ENCODE measurements around the gene MAP3K20. TPM values are rescaled to one million over a fixed set of nuclear protein-coding genes. Genes with fewer than 3 reads are reported as not detected.
A peak's percentile ranks its signal among the peaks of the same experiment; 100 is the strongest.

Gene MAP3K20
- total and polyA plus RNA-seq, 10 of the 15 experiments (the other 5 are each of a cell fraction or from before 2014, with no cell fraction given), result 0.04 to 5.6 (median 2.3) TPM

DNA sequence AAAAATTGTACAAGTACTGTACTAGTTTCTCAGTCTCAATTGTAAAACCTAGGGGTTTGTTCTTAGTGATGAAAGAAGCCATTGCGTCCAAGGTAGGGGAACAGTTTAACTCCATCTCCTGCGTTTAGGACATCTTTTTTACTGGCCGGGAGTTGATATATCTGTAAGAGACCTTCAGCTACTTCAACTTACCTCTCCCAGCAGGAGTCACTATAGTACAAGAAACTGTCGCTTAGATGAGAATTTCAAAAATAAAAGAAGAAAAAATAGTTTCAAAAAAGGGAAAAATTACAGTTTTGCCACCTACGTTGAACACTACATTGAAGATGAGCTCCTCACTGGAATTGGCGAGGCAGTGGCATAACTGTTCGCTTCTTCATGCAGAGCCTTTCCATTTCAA lies 122.7 kb downstream of the MAP3K20 start:
- Histone ChIP-seq H3K4me2 (ENCODE audit: control insufficient read depth, insufficient read depth) (no peak overlapping the region), H3K9ac (ENCODE audit: control insufficient read depth, insufficient read depth, low read length) (no peak overlapping the region), H3K79me2 (ENCODE audit: control insufficient read depth, insufficient read depth, low read length) (no peaks in the 10 kb centered on the region), H3K27ac (ENCODE audit: control insufficient read depth, insufficient read depth) (no peak overlapping the region), H3K4me1 (ENCODE audit: control insufficient read depth, insufficient read depth, low read length) (no peaks in the 10 kb centered on the region), H4K20me1 (ENCODE audit: control insufficient read depth, insufficient read depth) (no peaks in the 10 kb centered on the region), H3K4me3 (no peak overlapping the region), H3K27me3 (replicated peaks in 1 of 2; ENCODE audit: control insufficient read depth in 2 of 2, insufficient read depth in 2 of 2, low read length in 1 of 2) (no peaks in the 10 kb centered on the region), H2AFZ (ENCODE audit: control insufficient read depth, low read depth, low read length) (no peak overlapping the region), H3K9me3 (replicated peaks; ENCODE audit: control insufficient read depth, insufficient read depth, low read length) (no peaks in the 10 kb centered on the region), H3K36me3 (ENCODE audit: control insufficient read depth in 2 of 2, insufficient read depth in 2 of 2, low read length in 1 of 2) (no peaks in the 10 kb centered on the region)
- intact Hi-C loops (cut with micrococcal nuclease; ENCODE audit: unreplicated experiment) (no loop called here), in situ Hi-C loops (cut with MboI) (no loop called here)
- peak; percentile 7 for FAIRE-seq
- no TSS peak for BruUV-seq (replicated peaks)
- ChIA-PET POLR2A (no interaction called here), RAD21 (ENCODE audit: unreplicated experiment) (interaction anchor here (1.2 kb wide), 1 partner anchor 12 kb away, joined by 3 read pairs; no protein-coding TSS in a partner anchor), SMC1A (ENCODE audit: uncharacterized antibody, unreplicated experiment) (interaction anchor here (2.2 kb wide), 1 partner anchor 12 kb away, joined by 6 read pairs; no protein-coding TSS in a partner anchor), CTCF (interaction anchor here (0.6 to 1.4 kb wide), 4 partner anchors 13 to 254 kb away, joined by 3 to 4 read pairs (median 3); no protein-coding TSS in a partner anchor)
- no peak for ATAC-seq
- DNase-seq (ENCODE audit: low read depth, low spot score), result no peak
- WGBS (ENCODE audit: insufficient coverage, insufficient replicate concordance, low lambda C conversion rate, missing lambda C conversion rate), result 92% methylated on average over 7 of the region's 7 CpGs
- TF ChIP-seq, protein P1, sequence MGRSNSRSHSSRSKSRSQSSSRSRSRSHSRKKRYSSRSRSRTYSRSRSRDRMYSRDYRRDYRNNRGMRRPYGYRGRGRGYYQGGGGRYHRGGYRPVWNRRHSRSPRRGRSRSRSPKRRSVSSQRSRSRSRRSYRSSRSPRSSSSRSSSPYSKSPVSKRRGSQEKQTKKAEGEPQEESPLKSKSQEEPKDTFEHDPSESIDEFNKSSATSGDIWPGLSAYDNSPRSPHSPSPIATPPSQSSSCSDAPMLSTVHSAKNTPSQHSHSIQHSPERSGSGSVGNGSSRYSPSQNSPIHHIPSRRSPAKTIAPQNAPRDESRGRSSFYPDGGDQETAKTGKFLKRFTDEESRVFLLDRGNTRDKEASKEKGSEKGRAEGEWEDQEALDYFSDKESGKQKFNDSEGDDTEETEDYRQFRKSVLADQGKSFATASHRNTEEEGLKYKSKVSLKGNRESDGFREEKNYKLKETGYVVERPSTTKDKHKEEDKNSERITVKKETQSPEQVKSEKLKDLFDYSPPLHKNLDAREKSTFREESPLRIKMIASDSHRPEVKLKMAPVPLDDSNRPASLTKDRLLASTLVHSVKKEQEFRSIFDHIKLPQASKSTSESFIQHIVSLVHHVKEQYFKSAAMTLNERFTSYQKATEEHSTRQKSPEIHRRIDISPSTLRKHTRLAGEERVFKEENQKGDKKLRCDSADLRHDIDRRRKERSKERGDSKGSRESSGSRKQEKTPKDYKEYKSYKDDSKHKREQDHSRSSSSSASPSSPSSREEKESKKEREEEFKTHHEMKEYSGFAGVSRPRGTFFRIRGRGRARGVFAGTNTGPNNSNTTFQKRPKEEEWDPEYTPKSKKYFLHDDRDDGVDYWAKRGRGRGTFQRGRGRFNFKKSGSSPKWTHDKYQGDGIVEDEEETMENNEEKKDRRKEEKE (IDR thresholded peaks at IDR 0.05), result no peak
- TF ChIP-seq, protein P2, sequence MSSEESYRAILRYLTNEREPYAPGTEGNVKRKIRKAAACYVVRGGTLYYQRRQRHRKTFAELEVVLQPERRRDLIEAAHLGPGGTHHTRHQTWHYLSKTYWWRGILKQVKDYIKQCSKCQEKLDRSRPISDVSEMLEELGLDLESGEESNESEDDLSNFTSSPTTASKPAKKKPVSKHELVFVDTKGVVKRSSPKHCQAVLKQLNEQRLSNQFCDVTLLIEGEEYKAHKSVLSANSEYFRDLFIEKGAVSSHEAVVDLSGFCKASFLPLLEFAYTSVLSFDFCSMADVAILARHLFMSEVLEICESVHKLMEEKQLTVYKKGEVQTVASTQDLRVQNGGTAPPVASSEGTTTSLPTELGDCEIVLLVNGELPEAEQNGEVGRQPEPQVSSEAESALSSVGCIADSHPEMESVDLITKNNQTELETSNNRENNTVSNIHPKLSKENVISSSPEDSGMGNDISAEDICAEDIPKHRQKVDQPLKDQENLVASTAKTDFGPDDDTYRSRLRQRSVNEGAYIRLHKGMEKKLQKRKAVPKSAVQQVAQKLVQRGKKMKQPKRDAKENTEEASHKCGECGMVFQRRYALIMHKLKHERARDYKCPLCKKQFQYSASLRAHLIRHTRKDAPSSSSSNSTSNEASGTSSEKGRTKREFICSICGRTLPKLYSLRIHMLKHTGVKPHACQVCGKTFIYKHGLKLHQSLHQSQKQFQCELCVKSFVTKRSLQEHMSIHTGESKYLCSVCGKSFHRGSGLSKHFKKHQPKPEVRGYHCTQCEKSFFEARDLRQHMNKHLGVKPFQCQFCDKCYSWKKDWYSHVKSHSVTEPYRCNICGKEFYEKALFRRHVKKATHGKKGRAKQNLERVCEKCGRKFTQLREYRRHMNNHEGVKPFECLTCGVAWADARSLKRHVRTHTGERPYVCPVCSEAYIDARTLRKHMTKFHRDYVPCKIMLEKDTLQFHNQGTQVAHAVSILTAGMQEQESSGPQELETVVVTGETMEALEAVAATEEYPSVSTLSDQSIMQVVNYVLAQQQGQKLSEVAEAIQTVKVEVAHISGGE (CRISPR knock-in tag; IDR thresholded peaks at IDR 0.05), result no peak
- TF ChIP-seq PAX8 (IDR thresholded peaks at IDR 0.05) (no peak), PAX5 (IDR thresholded peaks at IDR 0.05; ENCODE audit: borderline replicate concordance, low read depth, low read length) (no peak), ZZZ3 (IDR thresholded peaks at IDR 0.05; ENCODE audit: control insufficient read depth, insufficient read length, low read depth) (no peak), RBBP5 (conservative IDR thresholded peaks at IDR 0.05) (no peak), TCF7 (IDR thresholded peaks at IDR 0.05; ENCODE audit: borderline replicate concordance) (no peak)
- TF ChIP-seq, protein P3, sequence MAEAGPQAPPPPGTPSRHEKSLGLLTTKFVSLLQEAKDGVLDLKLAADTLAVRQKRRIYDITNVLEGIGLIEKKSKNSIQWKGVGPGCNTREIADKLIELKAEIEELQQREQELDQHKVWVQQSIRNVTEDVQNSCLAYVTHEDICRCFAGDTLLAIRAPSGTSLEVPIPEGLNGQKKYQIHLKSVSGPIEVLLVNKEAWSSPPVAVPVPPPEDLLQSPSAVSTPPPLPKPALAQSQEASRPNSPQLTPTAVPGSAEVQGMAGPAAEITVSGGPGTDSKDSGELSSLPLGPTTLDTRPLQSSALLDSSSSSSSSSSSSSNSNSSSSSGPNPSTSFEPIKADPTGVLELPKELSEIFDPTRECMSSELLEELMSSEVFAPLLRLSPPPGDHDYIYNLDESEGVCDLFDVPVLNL (IDR thresholded peaks at IDR 0.05; ENCODE audit: low read depth, low read length), result no peak
- TF ChIP-seq, protein P4, sequence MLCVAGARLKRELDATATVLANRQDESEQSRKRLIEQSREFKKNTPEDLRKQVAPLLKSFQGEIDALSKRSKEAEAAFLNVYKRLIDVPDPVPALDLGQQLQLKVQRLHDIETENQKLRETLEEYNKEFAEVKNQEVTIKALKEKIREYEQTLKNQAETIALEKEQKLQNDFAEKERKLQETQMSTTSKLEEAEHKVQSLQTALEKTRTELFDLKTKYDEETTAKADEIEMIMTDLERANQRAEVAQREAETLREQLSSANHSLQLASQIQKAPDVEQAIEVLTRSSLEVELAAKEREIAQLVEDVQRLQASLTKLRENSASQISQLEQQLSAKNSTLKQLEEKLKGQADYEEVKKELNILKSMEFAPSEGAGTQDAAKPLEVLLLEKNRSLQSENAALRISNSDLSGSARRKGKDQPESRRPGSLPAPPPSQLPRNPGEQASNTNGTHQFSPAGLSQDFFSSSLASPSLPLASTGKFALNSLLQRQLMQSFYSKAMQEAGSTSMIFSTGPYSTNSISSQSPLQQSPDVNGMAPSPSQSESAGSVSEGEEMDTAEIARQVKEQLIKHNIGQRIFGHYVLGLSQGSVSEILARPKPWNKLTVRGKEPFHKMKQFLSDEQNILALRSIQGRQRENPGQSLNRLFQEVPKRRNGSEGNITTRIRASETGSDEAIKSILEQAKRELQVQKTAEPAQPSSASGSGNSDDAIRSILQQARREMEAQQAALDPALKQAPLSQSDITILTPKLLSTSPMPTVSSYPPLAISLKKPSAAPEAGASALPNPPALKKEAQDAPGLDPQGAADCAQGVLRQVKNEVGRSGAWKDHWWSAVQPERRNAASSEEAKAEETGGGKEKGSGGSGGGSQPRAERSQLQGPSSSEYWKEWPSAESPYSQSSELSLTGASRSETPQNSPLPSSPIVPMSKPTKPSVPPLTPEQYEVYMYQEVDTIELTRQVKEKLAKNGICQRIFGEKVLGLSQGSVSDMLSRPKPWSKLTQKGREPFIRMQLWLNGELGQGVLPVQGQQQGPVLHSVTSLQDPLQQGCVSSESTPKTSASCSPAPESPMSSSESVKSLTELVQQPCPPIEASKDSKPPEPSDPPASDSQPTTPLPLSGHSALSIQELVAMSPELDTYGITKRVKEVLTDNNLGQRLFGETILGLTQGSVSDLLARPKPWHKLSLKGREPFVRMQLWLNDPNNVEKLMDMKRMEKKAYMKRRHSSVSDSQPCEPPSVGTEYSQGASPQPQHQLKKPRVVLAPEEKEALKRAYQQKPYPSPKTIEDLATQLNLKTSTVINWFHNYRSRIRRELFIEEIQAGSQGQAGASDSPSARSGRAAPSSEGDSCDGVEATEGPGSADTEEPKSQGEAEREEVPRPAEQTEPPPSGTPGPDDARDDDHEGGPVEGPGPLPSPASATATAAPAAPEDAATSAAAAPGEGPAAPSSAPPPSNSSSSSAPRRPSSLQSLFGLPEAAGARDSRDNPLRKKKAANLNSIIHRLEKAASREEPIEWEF (IDR thresholded peaks at IDR 0.05; ENCODE audit: insufficient replicate concordance, low read depth, low read length), result no peak
